ENCODE data around the gene IL18RAP. TPM values are rescaled to one million over a fixed set of nuclear protein-coding genes. Genes with fewer than 3 reads are reported as not detected.
A peak's percentile ranks its signal among the peaks of the same experiment; 100 is the strongest.

The IL18RAP gene
- total RNA-seq, 2 donors from 2014 or later: 0.42 to 0.69 TPM

GRCh38 chr2:102470168-102470567 is 47.2 kb downstream of the IL18RAP start:
- Histone ChIP-seq H3K27ac (no peak overlapping the region), H3K4me3 (no peak overlapping the region), H3K9ac (ENCODE audit: low read depth in 2 of 2, low read length in 2 of 2) (no peak overlapping the region), H3K9me3 (no peaks in the 10 kb centered on the region), H3K27me3 (no peaks in the 10 kb centered on the region), H3K4me1 (no peaks in the 10 kb centered on the region), H3K36me3 (no peaks in the 10 kb centered on the region)
- no peak for DNase-seq
- intact Hi-C loops (cut with DNase I): loop anchor here (5.0 kb wide), 3 partner anchors 122 to 232 kb away; no protein-coding TSS in a partner anchor
- TF ChIP-seq CTCF (IDR thresholded peaks at IDR 0.05): no peak

GRCh38 chr2:102473020-102473419 is 50.1 kb downstream of the IL18RAP start, which contains the start of gene SLC9A4:
TSS of gene SLC9A4 (plus strand) at chr2:102473226. CDS start at chr2:102473760, 534 bp downstream.
- Histone ChIP-seq H3K9me3 (no peaks in the 10 kb centered on the region), H3K4me1 (no peaks in the 10 kb centered on the region), H3K9ac (ENCODE audit: low read depth in 2 of 2, low read length in 2 of 2) (no peak within 1 kb of the TSS), H3K27me3 (no peaks in the 10 kb centered on the region), H3K27ac (no peak within 1 kb of the TSS), H3K36me3 (no peaks in the 10 kb centered on the region), H3K4me3 (no peak within 1 kb of the TSS)
- peak; percentile 71 for DNase-seq
- peak; percentile 84 for TF ChIP-seq CTCF (IDR thresholded peaks at IDR 0.05)
- intact Hi-C loops (cut with DNase I): loop anchor here (5.0 kb wide), 3 partner anchors 119 to 229 kb away; no protein-coding TSS in a partner anchor

DNA sequence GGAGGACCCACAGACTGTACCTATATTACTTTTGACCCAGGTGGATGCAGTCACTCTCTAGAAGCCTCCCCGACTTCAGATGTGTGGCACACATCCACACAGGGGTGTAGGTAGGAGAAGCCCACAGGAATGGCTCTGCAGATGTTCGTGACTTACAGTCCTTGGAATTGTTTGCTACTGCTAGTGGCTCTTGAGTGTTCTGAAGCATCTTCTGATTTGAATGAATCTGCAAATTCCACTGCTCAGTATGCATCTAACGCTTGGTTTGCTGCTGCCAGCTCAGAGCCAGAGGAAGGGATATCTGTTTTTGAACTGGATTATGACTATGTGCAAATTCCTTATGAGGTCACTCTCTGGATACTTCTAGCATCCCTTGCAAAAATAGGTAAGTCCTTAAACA is 50.7 kb downstream of the IL18RAP start:
- Histone ChIP-seq H3K27me3 (no peaks in the 10 kb centered on the region), H3K27ac (no peak overlapping the region), H3K9ac (ENCODE audit: low read depth in 2 of 2, low read length in 2 of 2) (no peak overlapping the region), H3K4me1 (no peaks in the 10 kb centered on the region), H3K36me3 (no peaks in the 10 kb centered on the region), H3K4me3 (no peak overlapping the region), H3K9me3 (no peaks in the 10 kb centered on the region)
- DNase-seq: no peak
- intact Hi-C loops (cut with DNase I): loop anchor here (5.0 kb wide), 3 partner anchors 119 to 229 kb away; no protein-coding TSS in a partner anchor
- no peak for TF ChIP-seq CTCF (IDR thresholded peaks at IDR 0.05)

- DNase-seq: no peak
- no peaks in the 10 kb centered on the region for H3K4me1 ChIP-seq
- no peak overlapping the region for H3K27ac ChIP-seq
- no peaks in the 10 kb centered on the region for H3K9me3 ChIP-seq
- H3K4me3 ChIP-seq: no peak overlapping the region
- no peak for TF ChIP-seq CTCF (IDR thresholded peaks at IDR 0.05)
- no peaks in the 10 kb centered on the region for H3K36me3 ChIP-seq
- no peak overlapping the region for H3K9ac ChIP-seq (ENCODE audit: low read depth in 2 of 2, low read length in 2 of 2)
- H3K27me3 ChIP-seq: no peaks in the 10 kb centered on the region
- intact Hi-C loops (cut with DNase I): loop anchor here (5.0 kb wide), 3 partner anchors 118 to 228 kb away; no protein-coding TSS in a partner anchor
Observed at GRCh38 chr2:102474785-102475184, 51.8 kb downstream of the IL18RAP start.

- TF ChIP-seq CTCF (IDR thresholded peaks at IDR 0.05): no peak
- Histone ChIP-seq H3K36me3 (no peaks in the 10 kb centered on the region), H3K27ac (no peak overlapping the region), H3K9ac (ENCODE audit: low read depth in 2 of 2, low read length in 2 of 2) (no peak overlapping the region), H3K4me3 (no peak overlapping the region), H3K4me1 (no peaks in the 10 kb centered on the region), H3K9me3 (no peaks in the 10 kb centered on the region), H3K27me3 (no peaks in the 10 kb centered on the region)
- intact Hi-C loops (cut with DNase I): no loop called here
- DNase-seq: no peak
Observed at GRCh38 chr2:102478686-102479470, 55.9 kb downstream of the IL18RAP start.

Measured in colonic mucosa (tissue), 4 donors.